Neuron (in vitro differentiated cells): ENCODE measurements around the gene NOC2L.

Experiments
- H2AFZ ChIP-seq: one replicate; pipeline ENCODE4 v1.6.1; 2013; ENCODE audit warnings: low read depth, mild to moderate bottlenecking, inconsistent platforms, low read length, moderate library complexity
- H3K27me3 ChIP-seq: one replicate; pipeline ENCODE4 v1.6.1; 2013; ENCODE audit warnings: low read length; ENCODE audit not compliant: insufficient read depth
- H3K36me3 ChIP-seq: one replicate; pipeline ENCODE4 v1.6.1; 2013; ENCODE audit warnings: low read length; ENCODE audit not compliant: insufficient read depth
- H3K4me1 ChIP-seq: one replicate; pipeline ENCODE4 v1.6.1; 2013; ENCODE audit warnings: low read length; ENCODE audit not compliant: insufficient read depth
- H3K4me3 ChIP-seq: 2 replicates; pipeline ENCODE4 v1.5.1; 2013; ENCODE audit warnings: mild to moderate bottlenecking, low read length, moderate library complexity
- H3K9me3 ChIP-seq: one replicate; pipeline ENCODE4 v1.6.1; 2013; ENCODE audit warnings: low read length

The NOC2L gene

DNA sequence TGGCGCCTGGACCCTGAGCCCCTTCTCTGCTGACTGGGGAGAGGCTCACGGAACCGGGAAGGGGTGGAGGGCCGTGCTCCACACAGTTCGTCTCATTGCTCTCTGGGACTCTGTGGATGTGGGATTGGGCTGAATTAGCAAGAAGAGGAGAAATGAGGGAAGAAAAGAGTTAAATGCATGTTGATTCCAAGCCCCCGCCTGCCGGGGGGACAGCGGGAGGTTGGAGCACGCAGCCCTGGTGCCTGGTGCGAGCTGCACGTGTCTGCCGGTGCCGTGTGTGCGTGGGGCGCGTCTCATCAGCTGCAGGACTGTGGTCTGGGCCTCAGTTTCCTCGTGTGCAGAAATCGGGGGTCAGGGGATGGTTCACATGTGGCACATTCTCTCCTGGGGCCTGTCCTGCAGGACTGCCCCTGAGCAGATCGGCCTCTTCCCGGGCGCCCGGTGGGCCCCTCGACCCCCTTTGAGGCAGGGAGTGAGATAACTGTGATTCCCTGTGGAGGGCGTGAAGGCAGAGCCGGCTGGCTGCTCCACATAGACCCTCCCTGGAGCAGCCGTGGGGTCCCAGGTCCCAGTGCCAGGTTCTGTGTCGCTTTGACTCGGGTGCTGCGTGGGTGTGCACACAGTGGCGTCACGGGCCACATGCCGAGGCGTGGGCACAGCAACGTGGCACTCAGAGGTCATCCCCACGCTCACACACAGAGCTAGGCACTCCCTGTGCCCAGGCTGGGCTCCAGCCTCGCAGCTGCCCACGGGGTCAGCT lies 23.9 kb downstream of the NOC2L start:
- H3K4me3 ChIP-seq, result no peak overlapping the region
- no peaks in the 10 kb centered on the region for H3K36me3 ChIP-seq
- peaks cover 80% of the 10 kb centered on the region for H3K27me3 ChIP-seq
- H3K4me1 ChIP-seq, result peaks cover 56% of the 10 kb centered on the region
- H2AFZ ChIP-seq, result no peak overlapping the region
- no peaks in the 10 kb centered on the region for H3K9me3 ChIP-seq

- H3K27me3 ChIP-seq, result peaks cover 81% of the 10 kb centered on the region
- H3K4me1 ChIP-seq, result peaks cover 42% of the 10 kb centered on the region
- H3K4me3 ChIP-seq, result no peak overlapping the region
- no peaks in the 10 kb centered on the region for H3K36me3 ChIP-seq
- H3K9me3 ChIP-seq, result no peaks in the 10 kb centered on the region
- no peak overlapping the region for H2AFZ ChIP-seq
Observed at GRCh38 chr1:933603-933940, 25.5 kb downstream of the NOC2L start.

- no peak overlapping the region for H3K4me3 ChIP-seq
- H3K4me1 ChIP-seq, result peaks cover 37% of the 10 kb centered on the region
- H3K36me3 ChIP-seq, result no peaks in the 10 kb centered on the region
- H3K9me3 ChIP-seq, result no peaks in the 10 kb centered on the region
- peaks cover 80% of the 10 kb centered on the region for H3K27me3 ChIP-seq
- H2AFZ ChIP-seq, result no peak overlapping the region
Observed at GRCh38 chr1:932776-933602, 26.1 kb downstream of the NOC2L start.

- no peak overlapping the region for H2AFZ ChIP-seq
- peaks cover 34% of the 10 kb centered on the region for H3K4me1 ChIP-seq
- no peaks in the 10 kb centered on the region for H3K9me3 ChIP-seq
- peaks cover 83% of the 10 kb centered on the region for H3K27me3 ChIP-seq
- no peaks in the 10 kb centered on the region for H3K36me3 ChIP-seq
- no peak overlapping the region for H3K4me3 ChIP-seq
Observed at GRCh38 chr1:932173-932510, 26.9 kb downstream of the NOC2L start.

- peaks cover 83% of the 10 kb centered on the region for H3K27me3 ChIP-seq
- no peak overlapping the region for H3K4me3 ChIP-seq
Observed at GRCh38 chr1:931380-932172, 27.5 kb downstream of the NOC2L start.

GRCh38 chr1:930633-931138 lies 28.4 kb downstream of the NOC2L start:
- Histone ChIP-seq H3K36me3 (no peaks in the 10 kb centered on the region), H3K4me3 (no peak overlapping the region), H3K27me3 (peaks cover 86% of the 10 kb centered on the region), H3K9me3 (no peaks in the 10 kb centered on the region), H3K4me1 (peaks cover 27% of the 10 kb centered on the region), H2AFZ (no peak overlapping the region)

More at GRCh38 chr1:931380-932172, 27.5 kb downstream of the NOC2L start:
- Histone ChIP-seq H3K36me3 (no peaks in the 10 kb centered on the region), H3K9me3 (no peaks in the 10 kb centered on the region), H2AFZ (no peak overlapping the region), H3K4me1 (peaks cover 29% of the 10 kb centered on the region)

GRCh38 chr1:929712-930632 lies 29.1 kb downstream of the NOC2L start:
- H3K4me1 ChIP-seq, result peaks cover 22% of the 10 kb centered on the region
- H2AFZ ChIP-seq, result no peak overlapping the region
- H3K4me3 ChIP-seq, result no peak overlapping the region
- peaks cover 85% of the 10 kb centered on the region for H3K27me3 ChIP-seq
- H3K36me3 ChIP-seq, result no peaks in the 10 kb centered on the region
- no peaks in the 10 kb centered on the region for H3K9me3 ChIP-seq

DNA sequence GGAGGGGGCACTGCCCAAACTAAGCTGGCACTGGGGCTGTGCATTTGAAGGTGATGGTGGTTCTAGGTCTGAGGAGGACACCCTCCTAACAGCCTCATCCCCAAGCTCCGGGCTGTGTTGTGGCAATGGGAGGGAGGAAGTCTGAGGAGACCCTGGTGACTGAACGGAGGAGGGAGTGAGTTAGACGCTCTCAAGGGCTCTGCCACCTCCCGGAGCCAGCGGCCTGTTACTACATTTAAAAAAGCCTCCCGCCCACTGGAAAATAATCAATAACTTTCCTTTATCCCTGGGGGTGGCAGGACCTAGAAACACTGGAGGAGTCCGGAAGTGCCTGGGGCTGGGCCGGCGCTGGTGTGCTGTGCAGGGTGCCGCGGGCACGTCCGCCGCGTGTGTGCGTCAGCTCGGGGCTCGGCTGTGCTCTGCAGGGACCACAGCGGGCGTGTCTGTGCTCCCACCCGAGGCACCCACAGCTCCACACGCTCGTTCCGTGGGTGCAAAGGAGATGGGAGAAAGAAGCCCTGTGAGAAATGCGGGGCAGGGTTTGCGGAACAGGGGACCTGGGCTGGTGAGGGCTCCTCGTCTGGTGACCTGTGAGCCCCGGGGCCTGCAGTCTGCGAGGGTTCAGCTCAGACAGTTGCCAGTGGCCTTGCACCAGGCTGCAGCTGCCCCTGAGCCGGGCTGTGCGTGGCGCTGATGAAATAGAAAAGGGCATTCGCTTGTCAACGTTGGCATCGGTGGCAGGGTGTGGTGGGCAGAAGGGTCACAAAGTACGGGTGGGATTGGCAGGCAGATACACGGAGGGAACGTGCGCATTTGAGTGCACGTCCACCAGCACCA lies 30.0 kb downstream of the NOC2L start:
- Histone ChIP-seq H3K4me3 (no peak overlapping the region), H3K36me3 (no peaks in the 10 kb centered on the region), H3K9me3 (no peaks in the 10 kb centered on the region), H3K4me1 (peaks cover 24% of the 10 kb centered on the region), H2AFZ (no peak overlapping the region), H3K27me3 (peaks cover 90% of the 10 kb centered on the region)

- Histone ChIP-seq H3K9me3 (no peaks in the 10 kb centered on the region), H3K36me3 (no peaks in the 10 kb centered on the region), H3K4me1 (peaks cover 31% of the 10 kb centered on the region), H3K27me3 (peaks cover 89% of the 10 kb centered on the region), H3K4me3 (no peak overlapping the region), H2AFZ (no peak overlapping the region)
Observed at GRCh38 chr1:927748-928147, 31.3 kb downstream of the NOC2L start.

GRCh38 chr1:927234-927633 lies 31.8 kb downstream of the NOC2L start:
- H3K27me3 ChIP-seq, result peaks cover 89% of the 10 kb centered on the region

DNA sequence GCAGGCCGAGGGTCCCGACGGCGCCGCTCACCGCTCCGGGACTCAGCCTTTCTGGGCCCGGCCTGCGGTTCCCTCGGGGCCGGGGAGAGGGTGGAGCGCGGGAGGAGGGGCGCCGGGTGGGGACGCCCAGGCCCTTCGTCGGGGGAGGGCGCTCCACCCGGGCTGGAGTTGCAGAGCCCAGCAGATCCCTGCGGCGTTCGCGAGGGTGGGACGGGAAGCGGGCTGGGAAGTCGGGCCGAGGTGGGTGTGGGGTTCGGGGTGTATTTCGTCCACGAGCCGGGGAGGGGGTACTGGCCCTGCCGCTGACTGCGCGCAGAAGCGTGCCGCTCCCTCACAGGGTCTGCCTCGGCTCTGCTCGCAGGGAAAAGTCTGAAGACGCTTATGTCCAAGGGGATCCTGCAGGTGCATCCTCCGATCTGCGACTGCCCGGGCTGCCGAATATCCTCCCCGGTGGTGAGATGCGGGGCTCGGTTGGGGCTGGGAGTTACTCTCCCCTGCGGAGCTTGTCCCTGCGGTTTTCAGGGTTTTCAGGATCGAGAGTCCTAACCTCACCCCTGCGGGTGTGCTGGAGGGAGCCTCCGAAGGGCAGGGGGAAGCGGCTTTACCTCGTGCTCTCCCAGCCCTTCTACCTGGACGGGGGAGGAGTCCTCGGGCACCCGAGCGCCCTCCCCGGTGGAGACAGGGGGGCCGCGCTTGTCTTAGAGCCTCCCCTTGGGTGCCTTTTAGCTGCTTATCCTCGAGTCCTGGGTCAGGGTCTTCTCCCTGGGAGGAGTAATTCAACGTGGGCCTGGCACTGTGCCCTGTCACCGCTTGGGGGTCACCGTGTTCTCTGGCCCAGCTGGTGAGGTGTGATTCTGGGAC lies 33.3 kb downstream of the NOC2L start:
- Histone ChIP-seq H3K9me3 (no peaks in the 10 kb centered on the region), H3K27me3 (peaks cover 85% of the 10 kb centered on the region)

More at GRCh38 chr1:927234-927633, 31.8 kb downstream of the NOC2L start:
- Histone ChIP-seq H2AFZ (no peak overlapping the region), H3K4me3 (no peak overlapping the region), H3K9me3 (no peaks in the 10 kb centered on the region), H3K4me1 (peaks cover 33% of the 10 kb centered on the region), H3K36me3 (no peaks in the 10 kb centered on the region)

More for the DNA sequence above, 33.3 kb downstream of the NOC2L start:
- H2AFZ ChIP-seq, result no peak overlapping the region
- no peaks in the 10 kb centered on the region for H3K36me3 ChIP-seq
- peaks cover 35% of the 10 kb centered on the region for H3K4me1 ChIP-seq
- H3K4me3 ChIP-seq, result no peak overlapping the region
